Hepatocyte (in vitro differentiated cells): ENCODE data around the gene SBF2.

Experiments used
- CTCF ChIP-seq: fragments of 200-600 bp; sonication (generic); IDR thresholded peaks from 2 replicates; pipeline ENCODE4 v1.5.1; 2016; ENCODE audit warnings: antibody characterized with exemption, mild to moderate bottlenecking; ENCODE audit not compliant: poor library complexity
- EZH2 ChIP-seq: fragments of 200-600 bp; sonication (generic); IDR thresholded peaks from 2 replicates; pipeline ENCODE4 v1.6.1; 2016; ENCODE audit warnings: antibody characterized with exemption, mild to moderate bottlenecking, borderline replicate concordance
- EZH2phosphoT487 ChIP-seq: fragments of 200-600 bp; sonication (generic); IDR thresholded peaks from one replicate; pipeline ENCODE4 v1.6.1; 2018; ENCODE audit warnings: antibody characterized with exemption, mild to moderate bottlenecking, low read depth, moderate library complexity; ENCODE audit not compliant: unreplicated experiment, severe bottlenecking

GRCh38 chr11:10192036-10192435 is 102.0 kb downstream of the SBF2 start:
- no peak for TF ChIP-seq CTCF
- no peak for TF ChIP-seq EZH2
- TF ChIP-seq EZH2phosphoT487: no peak
